IPS-NIHi7 (cell line): ENCODE measurements around the gene GSTM3.

Experiments
- DNase-seq: peaks from one replicate; pipeline ENCODE4 v3.0.0; 2012; ENCODE audit warnings: mixed read lengths; ENCODE audit errors: extremely low spot score

Gene GSTM3

DNA sequence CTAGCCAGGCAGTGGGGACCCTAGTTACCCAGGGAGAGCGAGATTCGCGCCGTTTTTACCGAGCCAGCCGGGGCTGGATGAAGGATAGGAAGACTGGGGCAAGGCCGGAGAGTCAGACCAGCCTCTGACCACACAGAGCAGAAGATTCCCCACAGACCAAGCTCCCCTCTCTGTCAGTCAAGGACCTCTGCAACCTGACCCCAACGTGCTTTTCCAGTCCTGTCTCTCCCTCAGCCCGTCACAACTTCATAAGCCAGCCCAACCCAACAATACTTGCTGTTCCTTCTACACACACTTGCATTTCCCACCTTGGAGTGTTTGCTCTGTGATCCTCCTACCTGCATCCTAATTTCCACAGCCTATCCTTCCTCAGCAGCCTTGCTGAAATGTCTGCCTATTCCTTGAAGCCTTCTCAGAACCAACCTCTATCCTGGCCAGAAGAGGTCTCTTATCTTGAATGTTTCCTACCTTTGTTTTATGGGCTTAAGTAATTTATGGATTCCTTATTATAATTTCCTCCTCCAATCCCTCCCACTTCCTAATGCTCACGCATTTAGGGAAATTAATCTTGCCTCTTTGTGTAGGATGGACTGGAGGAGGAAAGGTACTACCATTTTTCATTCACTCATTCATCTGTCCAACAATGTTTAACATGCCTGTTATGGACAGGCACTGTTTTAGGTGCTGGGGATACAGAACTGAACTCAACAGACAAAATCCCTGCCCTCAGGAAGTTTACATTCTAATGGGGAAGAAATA is at the start of gene GSTM3:
GSTM3 (minus strand) TSS at position 424 of the 759 bp plus-strand sequence. CDS start 751 bp downstream, outside the sequence.
- no peak for DNase-seq

DNA sequence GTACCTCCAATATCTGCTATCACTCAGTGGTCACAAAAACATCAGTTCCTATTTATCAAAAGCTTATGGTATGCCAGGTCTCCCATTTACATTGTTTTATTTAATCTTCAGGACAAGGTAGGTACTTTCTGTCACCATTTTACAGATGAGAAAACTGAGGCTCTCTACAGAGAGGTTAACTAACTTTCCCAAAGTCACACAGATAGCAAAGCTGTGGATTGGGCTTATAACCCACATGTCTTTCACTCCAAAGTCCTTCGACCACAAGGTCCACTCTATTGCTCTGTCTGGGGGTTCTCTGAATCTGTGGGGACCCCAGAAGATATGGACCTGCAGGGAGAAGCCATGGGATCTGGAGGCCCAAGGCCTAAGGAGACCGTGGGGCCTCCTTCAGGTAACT is 49.5 kb upstream of the GSTM3 start:
- DNase-seq, result no peak

GRCh38 chr1:109789551-109790180 is 48.8 kb upstream of the GSTM3 start:
- DNase-seq, result no peak

- peak; percentile 75 for DNase-seq
These were observed 48.1 kb upstream of the GSTM3 start for GRCh38 chr1:109788695-109789521.

DNA sequence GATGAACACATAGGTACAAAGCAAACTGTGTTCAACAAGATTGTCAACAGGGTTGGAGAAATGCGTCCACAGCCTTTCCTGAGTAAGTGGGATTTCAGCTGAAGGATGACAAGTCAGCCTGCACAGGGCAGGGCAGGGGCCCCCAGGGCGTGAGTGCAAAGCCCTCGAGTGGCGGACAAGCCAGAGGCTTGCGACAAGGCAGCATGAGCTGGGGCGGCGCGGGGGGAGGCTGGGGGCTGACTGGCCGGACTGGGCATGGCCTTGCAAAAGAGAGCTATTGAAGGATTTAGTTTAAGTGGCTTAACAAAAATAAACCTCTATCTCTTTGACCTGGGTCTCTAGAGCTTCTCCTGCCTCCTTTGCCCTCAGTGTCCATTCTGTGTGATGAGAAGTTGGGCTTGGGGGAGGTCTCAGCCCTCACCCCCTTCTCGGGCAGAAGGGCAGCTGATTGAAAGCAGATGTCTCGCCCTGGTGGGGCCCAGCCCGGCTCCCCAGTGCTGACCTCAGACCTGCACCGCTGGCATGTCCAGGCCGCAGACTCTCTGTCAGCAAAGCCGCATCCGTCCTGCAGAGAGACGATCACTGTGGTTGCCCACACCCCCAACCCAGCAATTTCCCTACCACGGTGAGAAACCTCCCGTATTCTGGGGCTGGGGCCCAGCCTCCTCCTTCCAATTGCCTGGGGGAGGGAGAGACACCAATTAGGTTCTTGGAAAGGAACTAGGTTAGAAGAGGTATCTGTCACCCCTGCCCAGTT is 47.2 kb upstream of the GSTM3 start:
- no peak for DNase-seq

DNA sequence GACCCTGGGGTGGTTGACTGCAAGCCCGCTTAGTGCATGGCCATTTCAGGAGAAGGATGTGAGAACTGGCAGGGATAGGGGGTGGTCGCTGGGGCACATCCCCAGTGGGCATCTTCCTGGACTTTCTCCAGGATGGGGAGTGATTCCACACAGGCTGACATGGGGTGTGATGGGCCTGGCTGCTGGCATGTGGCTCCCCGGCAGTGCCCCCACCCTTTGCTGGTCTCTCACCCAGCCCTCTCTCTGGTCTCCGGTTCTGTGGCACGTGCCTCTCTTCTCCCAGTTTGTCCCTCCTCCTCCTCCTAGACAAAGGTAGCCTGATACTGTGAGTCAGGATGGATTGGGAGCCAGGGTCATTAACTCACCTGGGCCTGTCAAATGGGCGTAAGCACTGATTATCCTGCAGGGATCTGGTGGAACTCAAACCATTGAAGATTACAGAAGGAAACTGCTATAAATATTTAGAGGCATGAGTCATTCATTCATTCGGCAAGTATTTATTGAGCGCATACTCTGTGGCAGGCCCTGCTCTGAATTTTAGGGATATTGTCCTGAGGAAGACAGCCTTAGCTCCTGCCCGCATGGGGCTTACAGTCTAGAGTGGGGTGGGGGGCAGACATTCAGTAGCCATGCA is 46.5 kb upstream of the GSTM3 start:
- DNase-seq, result no peak

GRCh38 chr1:109786531-109787021 is 45.7 kb upstream of the GSTM3 start:
- no peak for DNase-seq

DNA sequence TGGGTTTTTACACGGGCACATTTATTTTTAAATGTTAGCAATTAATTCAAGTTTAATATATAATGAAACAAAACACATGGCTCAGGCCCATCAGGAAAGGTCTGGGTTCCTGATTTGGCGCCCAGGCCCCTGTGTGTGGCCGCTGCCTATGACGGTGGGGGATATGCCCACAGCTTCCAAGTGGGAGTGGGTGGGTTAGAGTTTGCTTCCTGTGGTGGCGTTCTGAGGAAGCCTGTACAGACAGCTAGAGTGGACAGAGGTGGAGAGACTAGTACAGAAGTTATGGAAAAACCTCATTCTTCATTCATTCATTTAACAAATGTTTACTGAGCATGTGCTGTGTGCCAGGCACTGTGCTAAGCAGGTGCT is 45.3 kb upstream of the GSTM3 start:
- DNase-seq, result no peak

DNA sequence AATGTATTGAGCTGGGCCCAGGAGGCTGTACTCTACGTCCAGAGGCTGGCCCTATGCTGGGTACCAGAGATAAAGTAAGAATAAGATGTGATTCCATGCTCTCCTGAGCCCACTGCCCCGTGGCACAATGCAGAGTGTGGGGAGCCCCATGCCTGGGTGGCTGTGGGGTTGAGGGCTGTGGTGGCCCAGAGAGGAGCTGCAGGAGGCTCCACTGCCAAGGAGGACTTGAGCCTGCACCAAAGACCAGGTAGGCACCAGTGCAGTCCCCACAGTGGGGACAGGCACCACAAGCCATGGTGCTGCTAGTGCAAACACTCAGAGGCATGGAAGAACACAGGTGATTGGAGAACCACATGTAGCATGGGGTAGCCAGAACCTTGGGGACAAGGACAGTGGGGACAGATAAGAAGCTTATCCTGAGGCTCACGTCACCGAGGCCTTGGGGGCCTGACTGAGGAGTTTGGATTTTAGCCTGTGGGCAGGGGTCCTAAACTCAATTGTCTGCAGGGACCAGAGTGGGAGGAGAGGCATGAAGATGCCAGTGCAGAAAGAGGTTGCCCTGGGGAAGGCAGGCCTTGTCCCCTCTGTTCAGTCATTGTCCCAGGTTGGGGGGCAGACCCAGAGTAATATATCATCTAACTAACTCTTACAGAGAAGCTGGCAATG is 44.7 kb upstream of the GSTM3 start:
- DNase-seq, result no peak

- no peak for DNase-seq
These were observed 43.9 kb upstream of the GSTM3 start for GRCh38 chr1:109784551-109785252.

- no peak for DNase-seq
These were observed 42.6 kb upstream of the GSTM3 start for GRCh38 chr1:109783436-109783835.

GRCh38 chr1:109782927-109783326 is 42.1 kb upstream of the GSTM3 start:
- DNase-seq, result no peak

DNA sequence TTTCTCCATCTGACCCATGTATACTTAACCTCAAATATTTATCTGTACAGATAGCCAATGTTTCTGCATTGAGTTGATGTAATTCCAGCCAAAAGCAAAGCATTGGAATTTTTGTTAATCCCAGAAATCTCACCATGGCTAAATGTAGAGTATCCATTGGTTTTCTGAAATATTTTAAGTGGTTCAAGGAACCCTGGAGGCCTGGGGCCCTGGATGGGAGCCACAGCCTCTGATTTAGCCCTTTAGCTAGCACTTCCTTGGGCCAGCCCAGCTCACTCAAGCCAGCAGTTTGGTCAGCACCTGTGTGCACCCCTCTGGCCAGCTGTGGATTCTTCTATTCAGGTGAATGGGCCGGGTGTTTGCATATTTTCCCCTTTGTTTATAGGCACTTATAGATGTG is 41.7 kb upstream of the GSTM3 start:
- DNase-seq, result no peak

GRCh38 chr1:109781806-109782205 is 41.0 kb upstream of the GSTM3 start:
- DNase-seq, result no peak

GRCh38 chr1:109780982-109781381 is 40.1 kb upstream of the GSTM3 start:
- DNase-seq, result no peak

DNA sequence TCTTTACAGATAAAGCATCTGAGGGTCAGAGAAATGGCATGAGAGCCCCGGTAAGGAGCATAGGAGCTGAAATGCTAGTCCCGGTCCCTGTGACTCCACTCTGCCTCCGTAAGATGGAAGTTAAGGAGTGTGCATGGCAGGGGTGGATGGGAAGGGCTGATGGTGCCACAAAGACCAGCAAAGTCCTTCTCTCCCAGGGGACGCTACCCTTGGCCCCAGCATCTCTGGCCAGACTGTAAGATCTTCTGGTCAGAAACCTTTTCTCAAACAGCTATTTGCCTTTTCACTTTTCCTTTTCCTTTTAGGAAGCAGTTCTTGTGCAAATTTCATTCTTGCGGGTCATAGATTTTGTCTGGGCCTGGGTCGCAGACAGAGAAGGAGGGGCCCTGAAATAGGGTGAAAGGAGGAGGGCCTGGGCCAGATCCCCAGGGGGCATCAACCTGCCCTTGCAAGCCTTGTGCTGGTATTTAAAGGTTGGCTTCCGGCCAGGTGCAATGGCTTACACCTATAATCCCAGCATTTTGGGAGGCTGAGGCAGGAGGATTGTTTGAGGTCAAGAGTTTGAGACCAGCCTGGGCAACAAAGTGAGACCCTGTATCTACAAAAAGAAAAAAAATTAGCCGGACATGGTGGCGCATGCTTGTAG is 37.3 kb upstream of the GSTM3 start:
- no peak for DNase-seq

GRCh38 chr1:109777436-109777835 is 36.6 kb upstream of the GSTM3 start:
- no peak for DNase-seq

- peak; percentile 91 for DNase-seq
These were observed 36.1 kb upstream of the GSTM3 start for GRCh38 chr1:109776911-109777310.

GRCh38 chr1:109776206-109776835 is 35.5 kb upstream of the GSTM3 start:
- DNase-seq, result no peak
